Measurements from ENCODE around the gene EPB41L4A.

DNA sequence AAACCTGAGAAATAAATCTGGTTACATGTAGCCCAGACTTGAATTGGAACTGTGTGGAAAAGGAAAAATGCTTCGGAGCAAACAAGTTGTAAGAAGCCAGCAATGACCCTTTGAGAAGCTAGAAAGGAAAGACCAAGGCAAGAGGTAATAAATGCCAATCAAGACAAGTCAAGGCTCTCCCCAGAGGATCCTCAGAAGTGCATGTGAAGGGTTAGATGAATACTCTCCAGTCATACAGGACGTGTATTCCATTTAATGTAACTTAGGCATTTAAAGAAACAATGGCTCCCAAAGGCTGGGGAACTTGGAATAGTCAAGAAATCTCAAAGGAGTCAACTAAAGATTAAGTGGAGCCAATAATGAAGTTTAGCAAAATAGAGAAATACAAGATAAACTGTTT lies 36.2 kb downstream of the EPB41L4A start:
- TF ChIP-seq, protein P1, sequence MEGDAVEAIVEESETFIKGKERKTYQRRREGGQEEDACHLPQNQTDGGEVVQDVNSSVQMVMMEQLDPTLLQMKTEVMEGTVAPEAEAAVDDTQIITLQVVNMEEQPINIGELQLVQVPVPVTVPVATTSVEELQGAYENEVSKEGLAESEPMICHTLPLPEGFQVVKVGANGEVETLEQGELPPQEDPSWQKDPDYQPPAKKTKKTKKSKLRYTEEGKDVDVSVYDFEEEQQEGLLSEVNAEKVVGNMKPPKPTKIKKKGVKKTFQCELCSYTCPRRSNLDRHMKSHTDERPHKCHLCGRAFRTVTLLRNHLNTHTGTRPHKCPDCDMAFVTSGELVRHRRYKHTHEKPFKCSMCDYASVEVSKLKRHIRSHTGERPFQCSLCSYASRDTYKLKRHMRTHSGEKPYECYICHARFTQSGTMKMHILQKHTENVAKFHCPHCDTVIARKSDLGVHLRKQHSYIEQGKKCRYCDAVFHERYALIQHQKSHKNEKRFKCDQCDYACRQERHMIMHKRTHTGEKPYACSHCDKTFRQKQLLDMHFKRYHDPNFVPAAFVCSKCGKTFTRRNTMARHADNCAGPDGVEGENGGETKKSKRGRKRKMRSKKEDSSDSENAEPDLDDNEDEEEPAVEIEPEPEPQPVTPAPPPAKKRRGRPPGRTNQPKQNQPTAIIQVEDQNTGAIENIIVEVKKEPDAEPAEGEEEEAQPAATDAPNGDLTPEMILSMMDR (IDR thresholded peaks at IDR 0.05; ENCODE audit: low read depth, low read length, poor library complexity, severe bottlenecking), result no peak
- no peak for TF ChIP-seq EZH2phosphoT487 (IDR thresholded peaks at IDR 0.05; ENCODE audit: borderline replicate concordance, low read length)

All from DOHH2 (cell line).